SK-MEL-5 (cell line): ENCODE results near the gene CFAP74. TPM values are rescaled to one million over a fixed set of nuclear protein-coding genes. Genes with fewer than 3 reads are reported as not detected.
"Not testable (repeated sequence)": the region's sequence is repeated elsewhere in the genome, so short reads cannot be mapped to it uniquely, and the experiment has no call there.

Experiments
- DNase-seq: peaks from one replicate; pipeline ENCODE4 v3.0.0-alpha.2; 2016; ENCODE audit warnings: low read depth, low spot score
- in situ Hi-C: cut with HindIII; loops from 2 replicates; pipeline ENCODE4 v1.10.0; 2016; ENCODE audit warnings: low sequenced_read_pairs, high pct_unique_total_duplicates, low pct_unique_long_range_greater_than_20kb
- total RNA-seq: library from RNA; depleted of rRNA; stranded (reverse); fragments of >200 nt; shearing (Covaris generic); gene quantifications from 2 replicates; pipeline ENCODE4 v1.2.3, GENCODE V29; 2014; rRNA removed

The CFAP74 gene
- total RNA-seq, 1 experiment from 2014 or later = not detected

DNA sequence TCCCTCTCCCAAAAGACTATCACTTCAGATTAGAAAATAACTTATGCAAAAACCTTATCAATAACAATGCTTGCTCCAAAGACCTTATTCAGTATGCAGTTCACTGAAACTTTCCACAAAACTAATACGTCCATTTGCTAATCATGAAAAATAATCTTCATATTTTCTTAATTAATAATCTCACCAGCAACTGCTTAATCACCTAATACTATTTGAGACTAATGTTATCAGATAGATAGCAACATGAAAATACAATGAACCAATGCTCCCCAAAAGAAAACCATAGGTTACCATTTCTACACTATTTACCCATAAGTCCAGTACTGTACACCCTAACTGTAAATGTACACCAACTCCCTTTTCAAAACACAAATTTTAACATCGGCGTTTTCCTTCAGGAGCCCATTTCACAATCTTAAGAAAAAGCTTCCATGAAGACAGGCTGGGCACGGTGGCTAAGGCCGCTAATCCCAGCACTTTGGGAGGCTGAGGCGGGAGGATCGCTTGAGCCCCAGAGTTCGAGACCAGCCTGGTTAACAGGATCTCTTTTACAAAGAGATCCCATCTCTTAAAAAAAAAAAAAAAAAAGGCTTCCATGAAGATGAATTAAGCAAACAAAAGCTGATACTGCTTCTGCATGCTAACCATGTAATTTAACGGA lies 114.4 kb downstream of the CFAP74 start:
- in situ Hi-C loops = no loop called here

DNA sequence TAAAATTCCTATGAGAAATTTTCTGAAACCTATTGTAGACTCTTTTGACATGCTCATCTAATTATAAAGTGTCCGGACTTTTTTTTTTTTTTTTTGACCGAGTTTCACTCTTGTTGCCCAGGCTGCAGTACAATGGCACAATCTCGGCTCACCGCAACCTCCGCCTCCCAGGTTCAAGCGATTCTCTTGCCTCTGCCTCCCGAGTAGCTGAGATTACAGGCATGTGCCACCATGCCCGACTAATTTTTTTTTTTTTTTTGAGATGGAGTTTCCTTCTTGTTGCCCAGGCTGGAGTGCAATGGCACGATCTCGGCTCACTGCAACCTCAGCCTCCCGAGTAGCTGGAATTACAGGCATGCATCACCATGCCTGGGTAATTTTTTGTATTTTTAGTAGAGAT lies 119.7 kb downstream of the CFAP74 start:
- DNase-seq, in situ Hi-C loops: not testable (repeated sequence)

More for the DNA sequence above, 114.4 kb downstream of the CFAP74 start:
- no peak for DNase-seq

DNA sequence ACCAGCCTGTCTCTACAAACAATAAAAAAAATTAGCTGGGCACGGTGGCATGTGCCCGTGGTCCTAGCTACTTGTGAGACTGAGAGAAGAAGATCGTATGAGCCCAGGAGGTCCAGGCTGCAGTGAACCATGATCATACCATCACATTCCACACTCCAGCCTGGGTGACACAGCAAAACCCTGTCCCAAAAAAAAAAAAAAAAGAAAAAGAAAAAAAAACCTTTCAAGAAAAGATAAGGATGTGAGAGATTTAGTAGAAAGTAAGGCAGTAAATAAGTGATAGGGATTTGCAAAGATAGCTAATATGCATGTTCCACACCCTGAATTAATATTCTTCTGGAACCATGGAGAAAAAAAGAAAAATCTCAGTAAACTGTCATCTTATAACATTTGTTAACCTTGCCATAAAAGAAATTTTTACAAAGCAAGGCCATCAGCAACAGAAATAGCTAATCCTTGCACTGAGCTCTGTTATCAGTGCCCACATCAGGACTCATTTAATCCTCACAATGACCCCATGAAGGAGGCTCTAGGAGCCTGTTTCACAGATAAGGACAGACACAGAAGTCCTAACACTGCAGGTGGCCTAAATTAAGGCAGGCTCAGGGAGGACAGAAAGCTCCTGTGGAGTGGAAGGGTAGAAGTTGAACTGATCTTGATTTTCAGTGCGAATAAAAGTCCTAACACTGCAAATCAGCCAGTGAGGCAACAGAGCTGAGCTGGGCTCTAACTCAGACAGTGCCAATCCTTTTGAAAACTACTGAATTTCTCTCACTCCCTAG lies 120.3 kb downstream of the CFAP74 start:
- in situ Hi-C loops = no loop called here

DNA sequence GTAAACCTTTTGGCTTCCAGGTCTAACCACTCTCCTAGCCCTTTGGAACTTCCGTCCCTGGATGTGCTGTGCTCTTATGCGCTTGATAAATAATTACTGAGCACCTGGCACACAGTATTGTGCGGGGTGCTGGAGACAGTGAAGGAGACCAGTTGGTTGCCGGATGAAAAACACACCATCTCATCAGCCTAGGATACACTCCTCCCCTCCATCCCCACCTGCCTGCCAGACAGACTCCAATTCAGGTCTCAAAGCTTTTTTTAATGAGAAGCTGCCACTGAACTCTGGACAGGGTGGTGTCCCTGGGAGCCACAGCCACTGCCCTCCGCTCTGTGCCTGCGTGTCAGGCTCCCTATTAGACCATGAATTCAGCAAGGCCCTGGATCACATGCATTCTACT lies 121.9 kb downstream of the CFAP74 start:
- DNase-seq = no peak
- in situ Hi-C loops = no loop called here

More for the DNA sequence above, 120.3 kb downstream of the CFAP74 start:
- DNase-seq = no peak

DNA sequence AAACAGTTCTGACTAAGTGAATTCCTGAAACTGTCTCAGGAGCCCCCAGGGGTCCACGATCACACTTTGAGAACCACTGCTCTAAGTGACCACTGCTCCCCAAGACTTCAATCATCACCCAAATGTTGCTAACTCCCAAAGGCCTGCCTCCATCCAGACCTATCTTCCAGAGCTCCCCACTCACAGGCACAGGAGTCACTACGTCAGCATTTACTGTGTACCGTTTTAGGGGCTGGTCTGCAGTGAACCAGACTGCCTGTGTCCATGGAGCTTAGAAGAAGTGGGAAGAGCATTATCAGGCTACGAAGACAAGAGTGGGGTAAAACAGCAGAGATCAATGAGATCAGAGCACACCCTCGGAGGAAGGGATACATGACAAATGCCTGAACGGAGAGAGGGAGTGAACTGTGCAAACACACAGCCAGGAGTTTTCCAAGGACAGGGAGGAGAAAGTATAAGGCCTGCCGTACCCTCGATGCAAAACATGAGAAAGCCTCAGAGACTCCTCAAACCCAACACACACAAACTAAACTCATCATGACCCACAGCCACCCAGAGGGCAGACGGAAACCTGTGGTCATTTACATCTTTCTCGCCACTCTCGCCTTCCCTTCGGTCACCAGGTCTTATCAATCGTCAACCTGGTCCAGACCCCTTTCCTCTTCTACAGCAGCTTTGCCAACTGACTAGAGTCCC lies 122.8 kb downstream of the CFAP74 start:
- in situ Hi-C loops = no loop called here
- no peak for DNase-seq

DNA sequence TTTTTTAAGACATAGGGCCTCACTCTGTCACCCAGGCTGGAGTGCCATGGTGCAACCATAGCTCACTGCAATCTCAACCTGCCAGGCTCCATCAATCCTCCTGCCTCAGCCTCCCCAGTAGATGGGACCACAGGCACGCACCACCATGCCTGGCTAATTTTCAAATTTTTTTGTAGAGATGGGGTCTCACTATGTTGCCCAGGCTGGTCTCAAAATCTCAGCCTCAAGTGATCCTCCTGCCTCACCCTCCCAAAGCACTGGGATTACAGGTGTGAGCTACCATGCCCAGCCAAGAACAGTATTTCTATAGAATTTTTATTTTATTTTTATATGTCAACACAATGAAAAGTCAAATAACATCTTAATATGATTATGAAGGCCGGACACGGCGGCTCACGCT lies 123.6 kb downstream of the CFAP74 start:
- in situ Hi-C loops = no loop called here
- no peak for DNase-seq

DNA sequence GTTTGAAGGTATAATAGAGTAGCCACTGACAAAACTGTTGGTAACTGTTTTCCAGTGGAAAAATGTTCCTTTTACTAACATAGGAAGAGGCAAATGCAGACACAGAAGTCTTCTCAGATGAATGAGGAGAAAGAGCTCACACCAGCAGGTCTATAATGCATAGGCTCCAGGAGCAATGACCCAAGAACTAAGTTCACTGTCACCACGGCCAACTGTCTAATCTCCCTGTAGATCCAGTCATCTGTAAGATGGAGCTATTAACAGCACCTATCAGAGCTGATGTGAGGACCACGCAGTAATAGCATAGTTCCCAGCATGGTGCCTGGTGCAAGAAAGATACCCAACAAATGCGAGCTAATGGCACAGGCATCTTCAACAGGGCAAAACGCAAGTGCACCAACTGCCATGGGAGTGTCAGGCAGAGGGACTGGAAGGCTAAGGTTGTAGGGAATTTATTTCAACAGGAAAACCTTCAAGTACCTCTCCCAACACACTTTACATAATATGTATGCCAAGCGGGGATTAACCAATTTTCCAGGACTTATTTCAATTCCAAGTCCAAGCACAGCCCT lies 125.6 kb downstream of the CFAP74 start:
- no peak for DNase-seq
- in situ Hi-C loops = no loop called here

DNA sequence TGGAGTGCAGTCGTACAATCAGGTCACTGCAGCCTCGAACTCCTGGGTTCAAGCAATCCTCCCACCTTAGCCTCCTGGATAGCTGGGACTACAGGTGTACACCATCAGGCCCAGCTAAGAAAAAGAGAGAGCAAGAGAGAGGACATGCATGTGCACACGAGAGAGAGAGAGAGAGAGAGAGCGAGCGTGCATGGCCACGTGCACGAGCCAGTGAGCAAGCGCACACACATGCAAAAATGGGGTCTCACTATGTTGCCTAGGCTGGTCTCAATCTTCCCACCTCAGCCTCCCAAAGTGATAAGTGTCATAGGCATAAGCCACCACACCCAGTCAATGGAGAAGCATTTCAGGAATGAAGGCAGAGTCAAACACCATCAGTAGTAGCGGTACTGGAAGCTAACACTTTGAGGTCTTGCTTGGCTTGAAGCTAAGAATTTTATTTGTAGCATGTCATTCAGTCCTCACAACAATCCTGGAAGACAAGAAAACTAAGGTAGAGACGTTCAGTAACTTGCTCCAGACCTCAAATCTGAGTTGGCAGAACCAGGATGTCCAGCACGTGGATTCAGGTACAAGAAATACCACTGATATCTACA lies 127.2 kb downstream of the CFAP74 start:
- in situ Hi-C loops = no loop called here
- no peak for DNase-seq

DNA sequence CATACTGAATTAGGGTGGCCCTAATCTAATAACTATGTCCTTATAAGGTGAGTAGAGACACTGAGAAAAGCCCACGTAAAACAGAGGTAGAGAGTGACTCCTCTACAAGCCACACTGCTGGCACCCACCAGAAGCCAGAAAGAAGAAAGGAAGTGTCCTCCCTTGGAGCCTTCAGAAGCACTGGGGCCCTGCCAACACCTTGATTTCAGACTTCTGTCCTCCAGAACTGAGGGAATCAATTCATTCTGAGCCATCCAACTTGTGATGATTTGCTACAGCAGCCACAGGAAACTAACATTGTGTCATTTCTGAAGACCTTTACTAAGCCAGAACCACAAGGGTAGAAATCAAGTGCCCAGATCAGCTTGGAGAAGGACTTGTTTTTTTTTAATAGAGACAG lies 127.7 kb downstream of the CFAP74 start:
- in situ Hi-C loops = no loop called here
- DNase-seq = no peak

DNA sequence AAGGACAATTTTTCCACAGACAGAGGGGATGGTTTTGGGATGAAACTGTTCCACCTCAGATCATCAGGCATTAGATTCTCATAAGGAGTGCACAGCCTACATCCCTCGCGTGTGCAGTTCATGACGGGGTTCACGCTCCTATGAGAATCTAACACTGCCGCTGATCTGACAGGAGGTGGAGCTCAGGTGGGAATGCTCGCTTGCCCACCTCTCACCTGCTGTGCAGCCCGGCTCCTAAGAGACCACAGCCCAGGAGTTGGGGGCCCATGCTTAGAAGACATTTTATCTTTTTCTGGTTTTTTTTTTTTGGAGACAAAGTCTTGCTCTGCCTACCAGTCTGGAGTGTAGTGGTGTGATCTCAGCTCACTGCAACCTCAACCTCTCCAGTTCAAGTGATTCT lies 128.7 kb downstream of the CFAP74 start:
- in situ Hi-C loops = no loop called here
- DNase-seq = no peak

DNA sequence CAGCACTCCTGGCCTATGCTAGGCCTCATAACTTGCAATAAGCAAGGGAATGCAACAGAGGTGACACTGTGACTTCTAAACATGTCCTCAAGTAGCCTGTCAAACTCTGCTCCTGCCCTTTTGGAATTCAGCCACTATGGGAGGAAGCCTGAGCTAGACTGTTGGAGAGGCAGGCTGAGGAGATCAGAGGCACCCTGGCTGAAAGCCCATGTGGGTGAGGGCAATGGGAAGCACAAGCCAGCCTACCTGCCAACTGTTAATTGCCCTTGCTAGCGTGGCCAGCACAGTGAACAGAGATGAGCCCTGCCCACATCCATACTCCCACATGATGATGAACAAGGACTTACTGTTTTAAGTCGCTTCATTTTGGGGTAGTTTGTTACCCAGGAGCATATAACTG lies 130.4 kb downstream of the CFAP74 start:
- no peak for DNase-seq
- in situ Hi-C loops = no loop called here

DNA sequence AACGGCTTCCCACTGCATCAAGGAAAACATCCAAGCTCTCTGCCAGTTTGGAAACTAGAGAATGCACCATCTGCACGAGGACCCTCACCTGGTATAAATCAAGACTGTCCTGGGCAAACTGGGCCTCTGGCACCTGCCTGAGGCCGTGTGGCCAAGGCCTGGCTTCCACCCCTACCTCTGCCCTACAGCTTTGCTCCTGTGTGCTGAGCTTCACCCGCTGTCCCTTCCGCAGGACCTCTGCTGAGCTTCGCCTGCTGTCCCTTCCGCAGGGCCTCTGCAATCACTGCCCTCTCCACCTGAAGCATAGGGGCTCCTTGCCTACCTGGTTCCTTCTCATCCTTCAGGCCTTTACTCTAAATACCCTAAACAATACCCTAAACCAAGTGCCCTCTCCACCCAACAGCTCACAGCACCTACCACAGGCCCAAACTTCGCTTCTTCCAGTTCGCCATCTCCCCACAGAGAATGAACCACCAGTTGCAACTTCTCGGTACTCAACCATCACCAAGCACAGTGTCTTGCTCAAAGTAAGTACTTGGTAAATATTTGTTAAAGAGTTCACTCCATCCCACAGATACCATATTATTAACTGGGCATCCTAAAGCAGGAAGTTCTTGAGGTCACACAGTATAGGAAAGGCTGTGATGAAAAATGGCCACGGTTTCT lies 131.1 kb downstream of the CFAP74 start:
- DNase-seq = no peak
- in situ Hi-C loops = no loop called here

Other genes with a start within 250 kb of the CFAP74 start
- gene NADK, start 225.3 kb downstream of the CFAP74 start, total RNA-seq = 32.8 and 33.4 TPM in 2 replicates
- 50.5 and 51.2 TPM in 2 replicates for gene GNB1, start 112.7 kb downstream of the CFAP74 start, total RNA-seq
- gene CALML6, start 88.5 kb downstream of the CFAP74 start, total RNA-seq = 0.08 and 0.67 TPM in 2 replicates
- 0.67 TPM in 1 of 2 replicates, not detected in the other for gene TMEM52, start 84.5 kb downstream of the CFAP74 start, total RNA-seq
- gene GABRD, start 15.6 kb upstream of the CFAP74 start, total RNA-seq = 0.16 and 0.45 TPM in 2 replicates
- 19.8 and 25.0 TPM in 2 replicates for gene PRKCZ, start 46.6 kb upstream of the CFAP74 start, total RNA-seq
- 32.4 and 33.0 TPM in 2 replicates for gene FAAP20, start 191.0 kb upstream of the CFAP74 start, total RNA-seq
- gene SKI, start 224.5 kb upstream of the CFAP74 start, total RNA-seq = 3.9 and 4.4 TPM in 2 replicates